ENCODE measurements around the gene DHRS11.
A peak's percentile ranks its signal among the peaks of the same experiment; 100 is the strongest.
"Not testable (repeated sequence)": the region's sequence is repeated elsewhere in the genome, so short reads cannot be mapped to it uniquely, and the experiment has no call there.

Gene DHRS11

GRCh38 chr17:36593656-36594316 is 2.1 kb downstream of the DHRS11 start:
- no peak for DNase-seq

DNA sequence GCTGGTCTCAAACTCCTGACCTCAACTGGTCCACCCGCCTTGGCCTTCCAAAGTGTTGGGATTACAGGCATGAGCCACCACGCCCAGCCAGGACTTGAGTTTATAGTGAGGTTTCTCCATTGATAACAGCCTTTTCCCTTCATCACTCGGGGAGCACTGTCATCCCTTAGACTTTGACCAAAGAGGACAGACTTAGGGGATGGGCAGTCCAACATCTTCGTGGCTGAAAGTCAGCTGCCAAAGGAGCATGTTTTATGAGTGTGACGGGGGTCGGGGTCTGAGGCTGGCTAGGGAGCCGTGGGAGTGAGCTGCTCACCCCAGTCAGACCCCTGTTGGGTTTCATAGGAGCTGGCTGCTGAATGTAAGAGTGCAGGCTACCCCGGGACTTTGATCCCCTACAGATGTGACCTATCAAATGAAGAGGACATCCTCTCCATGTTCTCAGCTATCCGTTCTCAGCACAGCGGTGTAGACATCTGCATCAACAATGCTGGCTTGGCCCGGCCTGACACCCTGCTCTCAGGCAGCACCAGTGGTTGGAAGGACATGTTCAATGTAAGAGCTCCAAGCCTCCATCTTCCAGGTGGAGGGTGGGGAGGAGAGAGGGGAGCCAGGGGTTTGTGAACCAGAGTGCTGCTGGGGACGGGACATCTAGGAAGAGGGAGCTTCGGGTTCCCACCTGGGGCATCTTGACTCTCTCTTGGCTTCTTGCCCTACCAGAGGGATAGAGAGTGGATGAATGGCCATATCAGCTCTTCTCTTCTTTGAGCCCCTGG is 3.1 kb downstream of the DHRS11 start:
- no peak for DNase-seq

DNA sequence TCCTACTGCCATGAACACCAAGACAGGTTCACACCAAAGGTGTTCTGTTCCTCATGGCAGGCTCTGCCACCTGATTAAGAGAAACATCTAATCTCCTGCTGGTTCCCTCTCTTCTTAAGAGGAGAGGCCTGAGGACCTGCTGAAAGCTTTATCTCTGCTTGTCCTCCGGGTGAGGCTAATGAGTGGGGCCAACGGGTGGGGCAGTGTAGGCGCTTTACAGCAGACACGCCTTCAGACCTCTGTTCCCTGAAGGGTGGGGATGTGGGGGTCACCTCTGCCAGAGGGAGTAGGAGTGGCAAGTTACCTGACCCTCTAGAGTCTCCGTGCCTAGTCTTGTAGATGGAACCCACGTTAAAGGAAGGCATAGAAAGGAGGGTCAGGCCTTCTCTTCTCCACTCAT is 5.5 kb downstream of the DHRS11 start:
- DNase-seq: no peak

DNA sequence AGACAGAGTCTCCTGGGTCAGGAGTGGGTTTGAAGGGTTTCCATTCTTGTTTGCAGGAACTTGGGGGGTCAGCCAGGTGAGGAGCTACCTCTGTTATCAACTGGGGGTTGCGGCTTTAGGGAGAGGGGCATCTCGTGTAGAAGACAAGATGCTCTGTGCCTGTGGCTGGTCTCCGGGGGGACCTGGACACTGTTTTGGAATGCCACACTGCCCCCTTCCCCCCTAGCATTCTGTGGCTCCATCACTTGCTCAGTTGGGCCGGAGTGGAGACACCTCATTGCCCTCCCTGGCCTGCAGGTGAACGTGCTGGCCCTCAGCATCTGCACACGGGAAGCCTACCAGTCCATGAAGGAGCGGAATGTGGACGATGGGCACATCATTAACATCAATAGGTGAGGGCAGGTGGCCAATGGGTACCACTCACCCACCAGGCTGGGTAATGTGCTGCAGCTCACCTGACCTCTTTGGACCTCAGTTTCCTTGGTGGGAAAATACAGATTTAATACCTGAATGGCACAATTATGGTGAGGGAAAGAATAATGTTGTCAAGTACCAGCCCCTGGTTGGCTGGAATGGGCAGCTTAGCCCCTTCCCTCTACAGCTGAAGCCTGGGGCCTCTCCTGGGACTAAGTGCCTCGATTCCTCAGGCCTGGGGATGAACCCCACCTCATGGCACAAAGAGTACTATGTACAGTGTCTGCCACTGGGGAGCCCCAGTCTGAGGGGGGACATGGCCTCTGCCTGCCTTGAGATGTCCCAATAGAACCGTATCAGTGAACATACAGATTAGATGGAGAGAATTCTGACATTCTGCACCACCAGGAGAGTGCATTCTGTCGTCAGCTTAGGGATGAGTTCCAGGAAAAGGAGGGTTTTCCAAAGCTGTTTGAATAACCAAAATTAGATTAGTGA is 6.4 kb downstream of the DHRS11 start:
- DNase-seq: no peak

- no peak for DNase-seq
Observed at GRCh38 chr17:36598951-36599401, 7.3 kb downstream of the DHRS11 start.

DNA sequence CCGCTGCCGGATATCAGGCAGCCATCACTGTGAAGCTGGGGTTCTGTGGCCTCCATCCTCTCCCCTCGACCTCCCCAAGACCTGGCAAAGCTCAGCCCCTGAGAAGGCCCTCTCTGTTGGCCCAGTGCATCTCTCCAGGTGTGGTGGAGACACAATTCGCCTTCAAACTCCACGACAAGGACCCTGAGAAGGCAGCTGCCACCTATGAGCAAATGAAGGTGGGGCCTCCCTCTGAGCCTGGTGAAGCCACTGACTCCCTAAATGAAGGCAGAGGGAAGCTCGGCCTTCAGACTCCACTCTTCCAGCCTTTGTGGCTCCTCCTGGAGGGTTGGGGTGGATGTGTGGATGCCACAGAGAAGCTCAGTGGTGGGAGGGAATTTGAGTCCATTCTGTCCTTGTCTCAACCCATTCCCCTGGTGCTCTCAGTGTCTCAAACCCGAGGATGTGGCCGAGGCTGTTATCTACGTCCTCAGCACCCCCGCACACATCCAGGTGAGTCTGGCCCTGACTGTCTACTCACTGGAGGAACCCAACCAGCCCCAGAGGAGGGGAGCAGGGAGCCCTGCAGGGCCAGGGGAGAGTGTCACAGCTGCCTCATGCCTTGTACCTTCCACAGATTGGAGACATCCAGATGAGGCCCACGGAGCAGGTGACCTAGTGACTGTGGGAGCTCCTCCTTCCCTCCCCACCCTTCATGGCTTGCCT is 8.0 kb downstream of the DHRS11 start:
- no peak for DNase-seq

- no peak for DNase-seq
Observed at GRCh38 chr17:36600465-36600864, 8.8 kb downstream of the DHRS11 start.

DNA sequence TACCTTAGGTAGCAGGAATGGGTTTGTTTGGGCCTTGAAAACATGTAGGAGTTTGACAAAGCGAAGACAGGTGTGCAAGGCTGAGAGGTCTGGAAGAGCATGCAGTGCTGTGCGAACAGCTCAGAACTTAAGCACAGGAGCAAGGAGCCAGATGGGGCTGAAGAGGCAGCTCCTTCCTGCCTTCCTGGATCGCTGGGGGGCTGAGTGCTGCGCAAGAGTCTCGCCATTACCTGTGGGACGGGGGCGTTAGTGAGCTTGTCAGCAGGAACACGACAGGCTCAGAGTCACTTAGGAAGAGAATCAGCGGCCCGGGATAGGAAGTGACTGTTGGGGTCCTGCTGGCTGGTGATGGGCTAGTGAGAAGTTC is 9.2 kb downstream of the DHRS11 start:
- peak in 10 of 56 donors; percentile 56 to 86 (median 74) for DNase-seq

- peak; percentile 38 to 96 (median 91) for DNase-seq
Observed at GRCh38 chr17:36601303-36602029, 9.8 kb downstream of the DHRS11 start, which contains the start of gene MRM1. Gene MRM1, plus strand, starts transcription at chr17:36601583. Its CDS starts 228 bp downstream, at chr17:36601811.

GRCh38 chr17:36602030-36602748 is 10.5 kb downstream of the DHRS11 start:
- peak in 13 of 56 donors; percentile 7 to 49 (median 29) for DNase-seq

DNA sequence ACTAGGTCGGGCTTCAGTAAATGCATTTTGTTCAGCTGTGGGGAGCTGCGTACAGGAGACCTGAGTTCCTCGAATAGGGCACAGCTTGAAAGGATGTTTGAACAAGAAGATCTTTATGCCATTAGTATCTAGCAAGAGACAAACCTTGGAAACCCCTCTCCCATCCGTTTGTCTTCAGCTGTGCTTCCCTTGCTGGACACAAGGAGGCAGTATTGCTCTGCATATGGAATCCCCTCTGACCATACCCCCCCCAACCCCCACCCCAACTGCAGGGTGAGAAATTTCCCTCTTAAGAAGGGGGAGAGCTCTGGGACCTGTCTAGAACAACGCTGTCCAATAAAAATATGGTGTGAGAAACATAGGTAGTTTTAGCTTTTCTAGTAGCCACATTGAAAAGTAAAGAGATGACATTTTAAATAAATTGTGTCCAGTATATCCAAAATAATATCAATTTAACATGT is 11.3 kb downstream of the DHRS11 start:
- peak in 35 of 56 donors; percentile 2 to 77 (median 29) for DNase-seq

- DNase-seq: not testable (repeated sequence)
Observed at GRCh38 chr17:36605028-36605427, 13.3 kb downstream of the DHRS11 start.

DNA sequence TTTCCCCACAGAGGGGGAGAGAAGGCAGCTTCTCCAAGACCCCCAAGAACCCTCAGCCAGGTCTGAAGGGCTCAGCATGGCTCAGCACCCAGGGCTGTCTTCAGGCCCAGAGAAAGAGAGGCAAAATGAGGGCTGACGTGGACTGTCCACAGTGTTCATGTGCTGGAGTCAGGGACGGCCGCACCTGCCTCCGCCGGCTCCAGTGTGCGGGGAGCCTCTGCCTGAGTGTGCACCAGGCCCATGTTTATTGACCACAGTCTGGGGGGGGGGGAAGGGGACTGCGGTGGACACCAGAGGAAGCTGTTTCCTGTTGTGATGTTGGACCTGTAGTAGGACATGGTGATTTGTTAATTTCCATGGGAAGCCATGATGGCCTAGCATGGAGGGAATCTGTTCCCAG is 16.6 kb downstream of the DHRS11 start:
- no peak for DNase-seq

DNA sequence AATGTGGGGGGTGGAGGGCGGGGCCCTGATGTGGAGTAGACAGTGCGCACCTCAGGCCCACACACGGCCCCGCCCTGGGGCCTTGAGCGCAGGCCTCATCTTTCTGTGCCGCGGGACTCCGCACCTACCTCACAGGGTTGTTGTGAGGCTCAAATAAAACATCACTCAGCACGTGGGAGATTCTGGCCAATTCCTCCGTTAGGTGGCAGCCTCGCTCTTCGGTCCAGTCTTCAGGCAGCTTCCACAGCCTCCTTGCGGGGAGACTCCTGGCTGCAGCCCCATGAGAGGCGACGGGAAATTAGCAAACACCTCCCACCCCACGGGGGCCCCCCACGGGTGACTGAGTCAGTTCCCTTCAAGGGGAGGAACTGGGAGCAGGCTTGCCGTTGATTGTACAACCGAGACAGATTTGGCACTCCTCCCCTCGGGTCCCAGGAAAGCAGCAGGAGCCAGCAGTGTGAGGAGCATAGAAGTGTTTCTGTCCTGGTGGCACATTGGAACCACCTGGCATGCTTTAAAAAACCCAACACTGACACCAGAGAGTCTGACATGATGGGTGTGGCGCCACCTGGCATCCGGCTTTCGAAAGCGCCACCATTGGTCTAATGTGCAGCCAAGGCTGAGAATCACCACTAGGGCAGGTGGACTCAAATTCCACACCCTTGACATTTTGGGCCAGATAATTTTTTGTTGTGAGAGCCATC is 17.3 kb downstream of the DHRS11 start:
- peak in 45 of 56 donors; percentile 3 to 74 (median 33) for DNase-seq

DNA sequence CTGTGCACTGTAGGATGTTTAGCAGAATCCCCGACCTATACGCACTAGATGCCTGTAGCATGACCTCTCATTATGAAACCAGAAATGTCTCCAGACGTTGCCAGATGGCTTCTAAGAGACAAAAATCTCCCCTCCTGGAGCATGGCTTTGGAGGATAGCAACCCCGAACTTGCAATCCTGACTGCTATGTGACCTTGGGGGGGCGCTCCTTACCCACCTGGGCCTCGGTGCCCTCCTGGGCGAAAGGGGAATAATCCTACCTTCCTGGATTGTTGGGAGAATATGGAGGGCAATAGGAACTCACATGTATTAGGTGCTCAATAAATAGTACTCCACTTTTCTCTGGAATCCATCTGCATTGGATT is 17.8 kb downstream of the DHRS11 start:
- no peak for DNase-seq

GRCh38 chr17:36610474-36610873 is 18.8 kb downstream of the DHRS11 start:
- no peak for DNase-seq

- DNase-seq: no peak
Observed at GRCh38 chr17:36611345-36612072, 19.8 kb downstream of the DHRS11 start.

DNA sequence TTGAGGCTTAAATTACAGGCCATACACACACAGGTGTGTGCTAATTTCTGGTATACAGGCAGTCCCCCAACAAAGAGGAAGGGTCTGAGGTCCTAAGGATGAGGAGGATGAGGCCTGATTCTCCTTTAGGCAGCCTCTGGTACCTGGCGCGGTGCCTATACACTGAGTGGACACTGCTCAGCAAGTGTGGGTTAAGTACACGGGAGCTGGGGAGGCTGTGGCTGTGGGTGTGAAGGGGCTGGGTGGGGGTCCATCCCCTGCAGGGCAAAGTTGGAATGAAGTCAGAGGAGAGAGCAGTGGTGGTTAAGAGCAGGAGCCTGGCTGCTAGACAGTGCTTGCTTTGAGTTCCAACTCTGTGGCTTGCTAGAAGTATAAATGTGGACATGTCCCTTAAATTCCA is 20.6 kb downstream of the DHRS11 start:
- no peak for DNase-seq
